Measurements from ENCODE around the gene JSRP1.

GRCh38 chr19:2280633-2281264 lies 24.5 kb upstream of the JSRP1 start:
- TF ChIP-seq POLR2AphosphoS5 (IDR thresholded peaks at IDR 0.05; ENCODE audit: low read length) = no peak
- TF ChIP-seq ZNF384 (IDR thresholded peaks at IDR 0.05; ENCODE audit: borderline replicate concordance, low read depth, low read length) = no peak
- no peak for TF ChIP-seq USF2 (IDR thresholded peaks at IDR 0.05; ENCODE audit: borderline replicate concordance, low read depth, low read length)
- no peak for TF ChIP-seq ZNF274 (IDR thresholded peaks at IDR 0.05; ENCODE audit: insufficient read depth, insufficient read length)
- TF ChIP-seq, protein P1, sequence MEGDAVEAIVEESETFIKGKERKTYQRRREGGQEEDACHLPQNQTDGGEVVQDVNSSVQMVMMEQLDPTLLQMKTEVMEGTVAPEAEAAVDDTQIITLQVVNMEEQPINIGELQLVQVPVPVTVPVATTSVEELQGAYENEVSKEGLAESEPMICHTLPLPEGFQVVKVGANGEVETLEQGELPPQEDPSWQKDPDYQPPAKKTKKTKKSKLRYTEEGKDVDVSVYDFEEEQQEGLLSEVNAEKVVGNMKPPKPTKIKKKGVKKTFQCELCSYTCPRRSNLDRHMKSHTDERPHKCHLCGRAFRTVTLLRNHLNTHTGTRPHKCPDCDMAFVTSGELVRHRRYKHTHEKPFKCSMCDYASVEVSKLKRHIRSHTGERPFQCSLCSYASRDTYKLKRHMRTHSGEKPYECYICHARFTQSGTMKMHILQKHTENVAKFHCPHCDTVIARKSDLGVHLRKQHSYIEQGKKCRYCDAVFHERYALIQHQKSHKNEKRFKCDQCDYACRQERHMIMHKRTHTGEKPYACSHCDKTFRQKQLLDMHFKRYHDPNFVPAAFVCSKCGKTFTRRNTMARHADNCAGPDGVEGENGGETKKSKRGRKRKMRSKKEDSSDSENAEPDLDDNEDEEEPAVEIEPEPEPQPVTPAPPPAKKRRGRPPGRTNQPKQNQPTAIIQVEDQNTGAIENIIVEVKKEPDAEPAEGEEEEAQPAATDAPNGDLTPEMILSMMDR (IDR thresholded peaks at IDR 0.05 in 2 of 3, conservative IDR thresholded peaks at IDR 0.05 in 1 of 3; ENCODE audit: control insufficient read depth in 2 of 3, extremely low read depth in 1 of 3, insufficient read depth in 1 of 3, low read depth in 3 of 3, low read length in 3 of 3) = no peak
- TF ChIP-seq SREBF2 (IDR thresholded peaks at IDR 0.05; ENCODE audit: low read length) = no peak
- TF ChIP-seq CBX3 (IDR thresholded peaks at IDR 0.05; ENCODE audit: borderline replicate concordance, low read depth) = no peak
- TF ChIP-seq FOXK2 (IDR thresholded peaks at IDR 0.05) = no peak
- no peak; the same call in 1 of the 2 replicates for TF ChIP-seq POLR2A (IDR thresholded peaks at IDR 0.05; ENCODE audit: low read depth, low read length)
- no peak for TF ChIP-seq EZH2 (IDR thresholded peaks at IDR 0.05; ENCODE audit: borderline replicate concordance, control insufficient read depth, low read depth, low read length)
- no peak for TF ChIP-seq EGR1 (IDR thresholded peaks at IDR 0.05; ENCODE audit: borderline replicate concordance in 1 of 2, low read depth in 2 of 2, low read length in 2 of 2)

All from GM12878 (cell line).